ENCODE measurements around the gene MBNL1. TPM values are rescaled to one million over a fixed set of nuclear protein-coding genes. Genes with fewer than 3 reads are reported as not detected.

MBNL1 gene
- total RNA-seq, 3 donors from 2014 or later, result 314 to 702 (median 353) TPM

DNA sequence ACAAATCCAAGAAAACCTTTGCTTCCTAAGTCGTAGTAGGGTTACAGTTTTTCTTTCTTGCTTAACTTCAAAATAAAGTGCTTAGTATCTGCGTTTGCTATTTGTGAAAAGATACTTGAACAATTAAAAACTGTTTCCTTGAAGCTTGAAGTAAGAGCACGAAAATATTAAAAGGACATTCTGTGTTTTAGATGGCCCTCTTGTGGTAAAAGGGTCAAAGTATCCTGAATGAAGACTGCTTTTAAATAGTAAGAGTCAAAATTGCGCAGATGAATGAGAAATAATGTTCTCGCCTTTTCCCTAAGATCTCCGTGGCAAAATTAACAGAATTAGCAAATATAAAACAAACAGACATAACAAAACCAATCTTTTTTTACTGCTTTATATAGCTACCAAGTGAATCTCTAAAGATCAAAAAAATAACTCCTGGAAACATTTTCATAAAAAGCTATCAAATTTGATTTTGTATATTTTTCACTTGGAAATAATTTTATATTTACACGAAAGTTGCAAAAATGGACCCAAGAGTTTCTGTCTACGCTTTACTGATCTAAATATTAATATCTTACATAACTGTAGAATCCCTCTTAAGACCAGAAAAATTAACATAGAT is 175.4 kb downstream of the MBNL1 start:
- no peak overlapping the region for H3K4me3 ChIP-seq
- no peak for DNase-seq (ENCODE audit: low spot score in 2 of 2)
- no peaks in the 10 kb centered on the region for H3K36me3 ChIP-seq
- H3K4me1 ChIP-seq, result no peaks in the 10 kb centered on the region
- H3K27ac ChIP-seq, result peak overlapping the region in 1 of 2 donors; percentile 22
- H3K27me3 ChIP-seq, result no peaks in the 10 kb centered on the region
- intact Hi-C loops (cut with DNase I; ENCODE audit: low total_unique reads), result no loop called here
- H3K9me3 ChIP-seq, result no peaks in the 10 kb centered on the region
- TF ChIP-seq, protein P1, sequence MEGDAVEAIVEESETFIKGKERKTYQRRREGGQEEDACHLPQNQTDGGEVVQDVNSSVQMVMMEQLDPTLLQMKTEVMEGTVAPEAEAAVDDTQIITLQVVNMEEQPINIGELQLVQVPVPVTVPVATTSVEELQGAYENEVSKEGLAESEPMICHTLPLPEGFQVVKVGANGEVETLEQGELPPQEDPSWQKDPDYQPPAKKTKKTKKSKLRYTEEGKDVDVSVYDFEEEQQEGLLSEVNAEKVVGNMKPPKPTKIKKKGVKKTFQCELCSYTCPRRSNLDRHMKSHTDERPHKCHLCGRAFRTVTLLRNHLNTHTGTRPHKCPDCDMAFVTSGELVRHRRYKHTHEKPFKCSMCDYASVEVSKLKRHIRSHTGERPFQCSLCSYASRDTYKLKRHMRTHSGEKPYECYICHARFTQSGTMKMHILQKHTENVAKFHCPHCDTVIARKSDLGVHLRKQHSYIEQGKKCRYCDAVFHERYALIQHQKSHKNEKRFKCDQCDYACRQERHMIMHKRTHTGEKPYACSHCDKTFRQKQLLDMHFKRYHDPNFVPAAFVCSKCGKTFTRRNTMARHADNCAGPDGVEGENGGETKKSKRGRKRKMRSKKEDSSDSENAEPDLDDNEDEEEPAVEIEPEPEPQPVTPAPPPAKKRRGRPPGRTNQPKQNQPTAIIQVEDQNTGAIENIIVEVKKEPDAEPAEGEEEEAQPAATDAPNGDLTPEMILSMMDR (IDR thresholded peaks at IDR 0.05), result peak; percentile 77 to 79 (median 78)
- TF ChIP-seq POLR2A (IDR thresholded peaks at IDR 0.05), result no peak
- no peak for TF ChIP-seq POLR2AphosphoS5 (IDR thresholded peaks at IDR 0.05)

DNA sequence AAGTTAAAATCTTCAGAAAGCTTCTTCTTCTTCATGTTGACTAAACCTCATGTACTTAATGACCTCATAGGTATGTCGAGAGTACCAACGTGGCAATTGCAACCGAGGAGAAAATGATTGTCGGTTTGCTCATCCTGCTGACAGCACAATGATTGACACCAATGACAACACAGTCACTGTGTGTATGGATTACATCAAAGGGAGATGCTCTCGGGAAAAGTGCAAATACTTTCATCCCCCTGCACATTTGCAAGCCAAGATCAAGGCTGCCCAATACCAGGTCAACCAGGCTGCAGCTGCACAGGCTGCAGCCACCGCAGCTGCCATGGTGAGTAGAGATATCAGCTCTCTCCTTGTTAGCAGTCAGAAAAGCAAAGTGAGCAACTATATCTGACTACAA is 176.5 kb downstream of the MBNL1 start:
- Histone ChIP-seq H3K4me1 (no peaks in the 10 kb centered on the region), H3K27ac (no peak overlapping the region), H3K4me3 (no peak overlapping the region), H3K36me3 (no peaks in the 10 kb centered on the region), H3K9me3 (no peaks in the 10 kb centered on the region), H3K27me3 (no peaks in the 10 kb centered on the region)
- TF ChIP-seq POLR2AphosphoS5 (IDR thresholded peaks at IDR 0.05) (no peak), POLR2A (IDR thresholded peaks at IDR 0.05) (no peak)
- TF ChIP-seq, protein P1 (IDR thresholded peaks at IDR 0.05), result no peak
- intact Hi-C loops (cut with DNase I; ENCODE audit: low total_unique reads), result no loop called here
- no peak for DNase-seq (ENCODE audit: low spot score in 2 of 2)

DNA sequence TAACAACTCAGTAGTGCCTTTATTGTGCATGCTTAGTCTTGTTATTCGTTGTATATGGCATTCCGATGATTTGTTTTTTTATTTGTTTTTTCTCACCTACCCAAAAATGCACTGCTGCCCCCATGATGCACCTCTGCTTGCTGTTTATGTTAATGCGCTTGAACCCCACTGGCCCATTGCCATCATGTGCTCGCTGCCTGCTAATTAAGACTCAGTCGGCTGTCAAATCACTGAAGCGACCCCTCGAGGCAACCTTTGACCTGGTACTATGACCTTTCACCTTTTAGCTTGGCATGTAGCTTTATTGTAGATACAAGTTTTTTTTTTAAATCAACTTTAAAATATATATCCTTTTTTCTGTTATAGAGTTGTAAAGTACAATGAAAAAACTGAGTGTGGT is 177.8 kb downstream of the MBNL1 start:
- no peaks in the 10 kb centered on the region for H3K36me3 ChIP-seq
- no peaks in the 10 kb centered on the region for H3K4me1 ChIP-seq
- no peak overlapping the region for H3K4me3 ChIP-seq
- H3K27ac ChIP-seq, result no peak overlapping the region
- intact Hi-C loops (cut with DNase I; ENCODE audit: low total_unique reads), result no loop called here
- DNase-seq (ENCODE audit: low spot score in 2 of 2), result no peak
- H3K9me3 ChIP-seq, result no peaks in the 10 kb centered on the region
- H3K27me3 ChIP-seq, result no peaks in the 10 kb centered on the region
- no peak for TF ChIP-seq POLR2A (IDR thresholded peaks at IDR 0.05)
- TF ChIP-seq POLR2AphosphoS5 (IDR thresholded peaks at IDR 0.05), result no peak
- TF ChIP-seq, protein P1 (IDR thresholded peaks at IDR 0.05), result no peak

DNA sequence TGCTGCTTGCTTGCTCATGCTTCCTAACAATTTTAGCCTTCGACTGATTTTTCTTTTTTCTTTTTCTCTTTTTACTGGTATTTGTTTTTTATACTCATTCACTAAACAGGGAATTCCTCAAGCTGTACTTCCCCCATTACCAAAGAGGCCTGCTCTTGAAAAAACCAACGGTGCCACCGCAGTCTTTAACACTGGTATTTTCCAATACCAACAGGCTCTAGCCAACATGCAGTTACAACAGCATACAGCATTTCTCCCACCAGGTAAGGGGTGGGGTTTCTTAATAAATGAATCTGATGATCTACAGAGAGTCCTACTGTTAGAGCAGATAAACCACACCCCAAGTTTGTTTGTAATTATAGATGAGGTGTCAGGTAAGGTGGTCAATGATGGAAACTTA is 178.8 kb downstream of the MBNL1 start:
- no peaks in the 10 kb centered on the region for H3K9me3 ChIP-seq
- intact Hi-C loops (cut with DNase I; ENCODE audit: low total_unique reads), result no loop called here
- no peaks in the 10 kb centered on the region for H3K27me3 ChIP-seq
- DNase-seq (ENCODE audit: low spot score in 2 of 2), result no peak
- TF ChIP-seq POLR2A (IDR thresholded peaks at IDR 0.05), result no peak
- TF ChIP-seq POLR2AphosphoS5 (IDR thresholded peaks at IDR 0.05), result no peak
- TF ChIP-seq, protein P1 (IDR thresholded peaks at IDR 0.05), result no peak
- no peak overlapping the region for H3K4me3 ChIP-seq
- H3K27ac ChIP-seq, result no peak overlapping the region
- H3K4me1 ChIP-seq, result no peaks in the 10 kb centered on the region
- no peaks in the 10 kb centered on the region for H3K36me3 ChIP-seq

DNA sequence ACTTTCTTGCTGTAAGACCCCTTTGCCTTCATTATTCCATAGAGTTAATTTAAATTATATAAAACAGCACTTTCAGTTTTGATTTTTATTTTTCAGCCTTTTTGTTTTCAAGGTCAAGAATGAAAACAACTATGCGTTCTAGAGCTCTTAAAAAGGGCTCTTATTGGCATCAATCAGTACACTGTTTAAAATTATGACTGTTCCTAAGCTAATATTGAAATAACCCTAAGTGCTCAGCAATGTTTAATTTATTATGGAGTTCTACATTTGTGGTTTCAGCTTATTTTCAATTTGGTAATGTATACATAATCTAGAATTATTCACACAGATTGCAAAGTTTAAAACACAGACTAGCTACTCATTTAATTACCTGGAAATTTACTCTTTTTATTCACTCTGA is 179.4 kb downstream of the MBNL1 start:
- TF ChIP-seq, protein P1 (IDR thresholded peaks at IDR 0.05), result no peak
- TF ChIP-seq POLR2A (IDR thresholded peaks at IDR 0.05), result no peak
- Histone ChIP-seq H3K27me3 (no peaks in the 10 kb centered on the region), H3K36me3 (no peaks in the 10 kb centered on the region), H3K4me1 (no peaks in the 10 kb centered on the region), H3K9me3 (no peaks in the 10 kb centered on the region), H3K4me3 (no peak overlapping the region), H3K27ac (no peak overlapping the region)
- DNase-seq (ENCODE audit: low spot score in 2 of 2), result no peak
- intact Hi-C loops (cut with DNase I; ENCODE audit: low total_unique reads), result no loop called here

All from breast epithelium (tissue), 4 donors.